Peyer's patch (tissue), 4 donors: ENCODE data around the gene LRRC3C. TPM values are rescaled to one million over a fixed set of nuclear protein-coding genes. Genes with fewer than 3 reads are reported as not detected.

Experiments
- DNase-seq, 3 donors: peaks; one replicate each; pipeline ENCODE4 v3.0.0-alpha.2; 2017 to 2019
- H3K27ac ChIP-seq, 4 donors: fragments of 200-600 bp; sonication (generic); one replicate each; pipeline ENCODE4 v1.5.1; 2016 to 2019
- H3K27me3 ChIP-seq, 2 donors: fragments of 200-600 bp; sonication (generic); one replicate each; pipeline ENCODE4 v1.5.1; 2019
- H3K36me3 ChIP-seq, 3 donors: fragments of 200-600 bp; sonication (generic); one replicate each; pipeline ENCODE4 v1.5.1; 2016 to 2019
- H3K4me1 ChIP-seq, 4 donors: fragments of 200-600 bp; sonication (generic); one replicate each; pipeline ENCODE4 v1.5.1; 2016 to 2019
- H3K4me3 ChIP-seq, 4 donors: fragments of 200-600 bp; sonication (generic); 1 replicate in 3 of 4; 2 replicates in 1 of 4; pipeline ENCODE4 v1.5.1; 2016 to 2019; ENCODE audit warnings: mild to moderate bottlenecking in 1 of 4
- H3K9me3 ChIP-seq, 4 donors: fragments of 200-600 bp; sonication (generic); one replicate each; pipeline ENCODE4 v1.5.1; 2016 to 2019; ENCODE audit warnings: mild to moderate bottlenecking in 1 of 4
- POLR2A ChIP-seq, 2 donors: fragments of 450-650 bp; IDR thresholded peaks; one replicate each; pipeline ENCODE4 v1.5.1; 2017; ENCODE audit warnings: antibody characterized with exemption in 2 of 2, mild to moderate bottlenecking in 2 of 2, moderate library complexity in 2 of 2
- total RNA-seq, 4 donors: library from RNA; depleted of rRNA; stranded (reverse); fragments of >200 nt; gene quantifications; one replicate each; pipeline ENCODE4 v1.1.0, GENCODE V29; 2016
- TF ChIP-seq, protein P1 (sequence below), 6 experiments: fragments of 450-650 bp in 4 of 6; fragments of 200-600 bp in 2 of 6; sonication (generic) in 1 of 6; IDR thresholded peaks; one replicate each; pipeline ENCODE4 v1.5.1; 2017 to 2019; ENCODE audit warnings: antibody characterized with exemption in 6 of 6, mild to moderate bottlenecking in 3 of 6, moderate library complexity in 1 of 6

The LRRC3C gene
- total RNA-seq, 4 donors from 2014 or later = not detected

DNA sequence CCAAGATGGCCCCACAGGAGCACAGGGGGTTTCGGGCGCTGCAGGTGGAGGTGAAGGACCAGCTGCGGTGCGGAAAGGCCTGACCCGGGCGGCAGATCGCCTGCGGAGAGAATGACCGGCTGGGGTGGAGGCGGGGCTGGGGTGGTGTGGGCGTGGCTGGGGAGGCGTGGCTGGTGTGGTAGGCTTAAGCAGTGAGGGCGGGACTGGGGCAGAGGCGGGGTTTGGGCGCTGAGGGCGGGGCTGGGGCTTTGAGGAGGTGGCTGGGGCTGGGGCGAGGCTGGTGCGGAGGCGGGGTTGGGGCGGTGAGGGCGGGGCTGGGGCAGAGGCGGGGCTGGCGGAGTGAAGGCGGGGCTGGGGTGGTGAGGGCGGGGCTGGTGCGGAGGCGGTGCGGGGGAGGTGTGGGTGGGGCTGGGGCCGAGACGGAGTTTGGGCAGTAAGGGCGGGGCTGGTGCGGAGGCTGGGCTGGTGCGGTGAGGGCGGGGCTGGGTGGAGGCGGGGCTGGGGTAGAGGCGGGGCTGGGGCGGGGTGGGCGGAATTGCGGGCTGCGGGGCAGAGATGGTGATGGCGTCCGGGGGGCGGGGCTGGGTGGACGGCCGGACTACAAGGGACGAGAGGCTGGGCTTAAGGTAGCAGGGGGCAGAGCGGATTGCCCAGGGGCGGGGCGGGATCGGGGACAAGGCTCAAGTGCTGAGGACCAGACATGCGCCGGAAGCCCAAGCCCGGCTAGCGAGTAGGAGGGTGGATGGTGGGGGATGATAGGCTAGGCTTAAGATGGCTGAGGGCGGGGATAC is 25.3 kb downstream of the LRRC3C start:
- Histone ChIP-seq H3K4me1 (peaks cover 0 to 7% (median 0%) of the 10 kb centered on the region in 4 donors), H3K9me3 (no peaks in the 10 kb centered on the region), H3K27me3 (no peaks in the 10 kb centered on the region), H3K4me3 (peak overlapping the region; percentile 36 to 62 (median 48)), H3K27ac (peak overlapping the region; percentile 59 to 79 (median 70)), H3K36me3 (no peaks in the 10 kb centered on the region)
- peak; percentile 98 to 100 (median 99) for DNase-seq
- TF ChIP-seq, protein P1, sequence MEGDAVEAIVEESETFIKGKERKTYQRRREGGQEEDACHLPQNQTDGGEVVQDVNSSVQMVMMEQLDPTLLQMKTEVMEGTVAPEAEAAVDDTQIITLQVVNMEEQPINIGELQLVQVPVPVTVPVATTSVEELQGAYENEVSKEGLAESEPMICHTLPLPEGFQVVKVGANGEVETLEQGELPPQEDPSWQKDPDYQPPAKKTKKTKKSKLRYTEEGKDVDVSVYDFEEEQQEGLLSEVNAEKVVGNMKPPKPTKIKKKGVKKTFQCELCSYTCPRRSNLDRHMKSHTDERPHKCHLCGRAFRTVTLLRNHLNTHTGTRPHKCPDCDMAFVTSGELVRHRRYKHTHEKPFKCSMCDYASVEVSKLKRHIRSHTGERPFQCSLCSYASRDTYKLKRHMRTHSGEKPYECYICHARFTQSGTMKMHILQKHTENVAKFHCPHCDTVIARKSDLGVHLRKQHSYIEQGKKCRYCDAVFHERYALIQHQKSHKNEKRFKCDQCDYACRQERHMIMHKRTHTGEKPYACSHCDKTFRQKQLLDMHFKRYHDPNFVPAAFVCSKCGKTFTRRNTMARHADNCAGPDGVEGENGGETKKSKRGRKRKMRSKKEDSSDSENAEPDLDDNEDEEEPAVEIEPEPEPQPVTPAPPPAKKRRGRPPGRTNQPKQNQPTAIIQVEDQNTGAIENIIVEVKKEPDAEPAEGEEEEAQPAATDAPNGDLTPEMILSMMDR (IDR thresholded peaks at IDR 0.05) = no peak
- TF ChIP-seq POLR2A (IDR thresholded peaks at IDR 0.05) = peak in 1 of 2 donors; percentile 44

DNA sequence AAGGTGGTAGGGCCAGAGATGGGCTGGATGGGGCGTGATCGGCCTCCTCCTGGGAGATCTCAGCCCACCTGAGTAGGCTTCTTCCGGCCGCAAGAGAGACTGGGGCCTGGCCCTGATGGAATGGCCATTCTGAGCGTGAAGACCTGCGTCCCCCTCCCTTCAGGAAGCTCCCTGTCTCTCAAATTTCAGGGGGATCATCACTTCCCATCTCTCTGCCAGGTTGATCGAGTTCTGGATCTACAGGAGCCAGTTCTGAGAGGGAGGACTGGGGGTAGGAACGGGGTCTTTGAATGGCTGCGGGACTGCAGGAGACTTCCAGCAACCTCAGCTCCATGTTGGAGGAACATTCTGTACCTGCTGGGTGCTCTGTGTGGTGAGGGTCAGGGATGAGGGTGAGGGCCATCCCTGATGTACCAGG is 25.9 kb downstream of the LRRC3C start:
- Histone ChIP-seq H3K4me3 (peak overlapping the region; percentile 36 to 57 (median 46)), H3K36me3 (no peaks in the 10 kb centered on the region), H3K27ac (peak overlapping the region; percentile 59 to 79 (median 70)), H3K4me1 (peaks cover 0 to 7% (median 0%) of the 10 kb centered on the region in 4 donors), H3K27me3 (no peaks in the 10 kb centered on the region), H3K9me3 (no peaks in the 10 kb centered on the region)
- no peak for DNase-seq
- TF ChIP-seq, protein P1 (IDR thresholded peaks at IDR 0.05) = no peak
- TF ChIP-seq POLR2A (IDR thresholded peaks at IDR 0.05) = no peak

DNA sequence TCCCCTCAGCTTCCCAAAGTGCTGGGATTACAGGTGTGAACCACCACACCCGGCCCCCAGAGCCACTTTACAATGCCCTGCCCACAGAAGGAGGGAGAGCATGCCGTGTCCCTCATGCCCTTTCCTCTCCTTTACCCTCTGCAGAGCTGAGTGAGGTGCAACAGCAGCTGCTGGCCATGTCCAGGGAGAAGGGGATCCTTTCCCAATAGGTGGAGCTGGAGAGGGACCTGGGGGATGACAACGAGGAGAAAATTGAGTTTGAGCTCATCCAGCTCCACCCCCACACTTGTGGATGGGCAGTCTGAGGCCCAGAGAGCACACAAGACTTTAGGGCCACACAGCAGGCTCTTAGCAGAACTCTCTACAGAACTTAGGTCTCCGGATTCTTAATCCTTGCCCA is 27.3 kb downstream of the LRRC3C start:
- TF ChIP-seq, protein P1 (IDR thresholded peaks at IDR 0.05) = no peak
- TF ChIP-seq POLR2A (IDR thresholded peaks at IDR 0.05) = no peak

DNA sequence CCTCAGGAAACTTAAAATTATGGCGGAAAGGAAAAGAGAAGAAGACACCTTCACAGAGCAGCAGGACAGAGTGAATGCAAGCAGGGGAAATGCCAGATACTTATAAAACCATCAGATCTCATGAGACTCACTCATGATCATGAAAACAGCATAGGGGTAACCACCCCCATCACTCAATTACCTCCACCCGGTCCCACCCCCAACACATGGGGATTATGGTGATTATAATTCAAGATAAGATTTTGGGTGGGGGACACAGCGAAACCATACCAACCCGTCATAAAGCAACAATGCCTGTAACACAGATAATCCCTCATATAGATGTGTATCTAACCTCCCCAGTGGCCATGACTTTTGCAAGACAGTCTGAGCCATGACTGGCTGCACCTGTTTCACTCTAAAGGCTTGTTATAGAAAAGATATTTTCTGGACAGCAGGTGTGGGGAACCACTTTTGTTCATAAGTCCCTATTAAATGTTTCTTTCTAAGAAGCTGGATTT is 28.2 kb downstream of the LRRC3C start:
- H3K4me1 ChIP-seq = peaks cover 0 to 7% (median 0%) of the 10 kb centered on the region in 4 donors
- no peaks in the 10 kb centered on the region for H3K27me3 ChIP-seq
- TF ChIP-seq, protein P1 (IDR thresholded peaks at IDR 0.05) = no peak
- no peak for TF ChIP-seq POLR2A (IDR thresholded peaks at IDR 0.05)
- no peaks in the 10 kb centered on the region for H3K9me3 ChIP-seq
- no peak overlapping the region for H3K4me3 ChIP-seq
- H3K27ac ChIP-seq = no peak overlapping the region
- H3K36me3 ChIP-seq = no peaks in the 10 kb centered on the region
- no peak for DNase-seq

More for the DNA sequence above, 27.3 kb downstream of the LRRC3C start:
- no peaks in the 10 kb centered on the region for H3K9me3 ChIP-seq
- no peaks in the 10 kb centered on the region for H3K36me3 ChIP-seq
- H3K27ac ChIP-seq = no peak overlapping the region
- no peak overlapping the region for H3K4me3 ChIP-seq
- H3K27me3 ChIP-seq = no peaks in the 10 kb centered on the region
- no peak for DNase-seq
- peaks cover 0 to 7% (median 0%) of the 10 kb centered on the region in 4 donors for H3K4me1 ChIP-seq

DNA sequence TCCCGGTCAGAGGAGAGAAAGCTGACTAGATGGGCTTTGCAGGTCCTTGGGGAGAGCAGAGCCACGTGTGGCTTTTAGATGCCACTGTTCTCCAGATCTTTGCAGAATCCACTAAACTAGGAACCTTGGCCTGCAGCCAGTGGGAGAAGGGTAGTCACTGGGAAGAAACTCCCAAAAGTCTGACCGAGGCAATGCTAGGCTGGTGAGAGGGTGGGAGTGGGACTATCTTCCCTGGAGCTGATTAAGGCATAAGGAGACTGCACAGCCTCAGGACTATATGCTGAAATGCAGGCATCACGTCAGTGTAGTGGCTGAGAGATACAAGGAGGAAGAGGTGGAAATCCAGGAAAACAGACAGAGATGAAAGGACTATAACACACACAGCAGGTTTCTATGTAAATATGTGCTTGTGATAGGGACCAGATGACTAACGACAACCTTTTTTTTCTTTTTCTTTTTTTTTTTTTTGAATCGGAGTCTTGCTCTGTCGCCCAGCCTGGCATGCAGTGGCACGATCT is 33.1 kb downstream of the LRRC3C start:
- H3K27me3 ChIP-seq = no peaks in the 10 kb centered on the region
- TF ChIP-seq, protein P1 (IDR thresholded peaks at IDR 0.05) = no peak
- no peak for TF ChIP-seq POLR2A (IDR thresholded peaks at IDR 0.05)
- H3K27ac ChIP-seq = no peak overlapping the region
- no peak overlapping the region for H3K4me3 ChIP-seq
- H3K9me3 ChIP-seq = no peaks in the 10 kb centered on the region
- DNase-seq = no peak
- H3K36me3 ChIP-seq = no peaks in the 10 kb centered on the region
- no peaks in the 10 kb centered on the region for H3K4me1 ChIP-seq
